D721Med (cell line): ENCODE data around the gene POLRMT.
"Not testable (repeated sequence)": the region's sequence is repeated elsewhere in the genome, so short reads cannot be mapped to it uniquely, and the experiment has no call there.

ENCODE experiments used
- DNase-seq: peaks from one replicate; pipeline ENCODE4 v3.0.0; 2011; ENCODE audit warnings: low spot score; ENCODE audit not compliant: insufficient read length
- FAIRE-seq: peaks from 2 replicates; lab custom pipeline; 2011; peaks lifted over from hg19 to GRCh38; lab: Jason Lieb, UNC
- TF ChIP-seq, protein P1 (sequence below): IDR thresholded peaks from 2 replicates; pipeline ENCODE4 v1.5.1; 2012; ENCODE audit warnings: mild to moderate bottlenecking, control low read depth; ENCODE audit not compliant: insufficient read depth; ENCODE audit errors: missing control alignments

POLRMT gene

DNA sequence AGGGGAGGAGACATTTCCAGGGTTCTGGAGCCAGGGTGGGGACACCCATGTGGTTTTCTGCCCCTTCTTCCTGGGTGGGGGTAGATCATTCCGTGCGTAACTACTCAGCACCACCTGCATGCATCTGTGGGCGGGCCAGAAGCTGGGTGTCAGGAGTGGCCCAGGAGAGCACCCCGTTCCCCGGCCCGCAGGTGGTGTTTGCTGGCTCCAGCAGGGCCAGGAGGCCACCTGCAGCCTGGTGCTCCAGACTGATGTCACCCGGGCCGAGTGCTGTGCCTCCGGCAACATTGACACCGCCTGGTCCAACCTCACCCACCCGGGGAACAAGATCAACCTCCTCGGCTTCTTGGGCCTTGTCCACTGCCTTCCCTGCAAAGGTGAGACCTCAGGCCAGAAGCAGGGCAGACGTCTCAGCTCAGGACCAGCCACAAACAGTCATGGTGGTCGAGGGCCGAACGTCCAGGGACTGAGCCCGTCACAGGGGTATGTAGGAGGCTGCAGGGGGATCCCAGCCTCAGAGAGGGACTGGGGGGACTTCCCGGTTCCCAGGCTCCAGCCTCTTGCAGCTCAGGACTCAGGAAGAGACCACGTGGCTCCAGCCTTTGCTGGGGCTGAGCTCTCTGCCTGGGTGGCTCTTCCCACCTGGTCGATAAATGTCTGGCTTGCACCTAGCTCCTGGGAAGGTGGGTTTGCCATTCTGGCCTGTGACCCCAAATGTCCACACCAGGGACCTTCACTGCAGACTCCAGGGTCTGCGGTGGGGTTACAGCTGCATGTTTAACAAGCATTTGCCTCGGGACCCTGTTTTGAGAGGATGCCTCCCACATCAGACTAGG is 44.5 kb upstream of the POLRMT start:
- FAIRE-seq, result no peak
- TF ChIP-seq, protein P1, sequence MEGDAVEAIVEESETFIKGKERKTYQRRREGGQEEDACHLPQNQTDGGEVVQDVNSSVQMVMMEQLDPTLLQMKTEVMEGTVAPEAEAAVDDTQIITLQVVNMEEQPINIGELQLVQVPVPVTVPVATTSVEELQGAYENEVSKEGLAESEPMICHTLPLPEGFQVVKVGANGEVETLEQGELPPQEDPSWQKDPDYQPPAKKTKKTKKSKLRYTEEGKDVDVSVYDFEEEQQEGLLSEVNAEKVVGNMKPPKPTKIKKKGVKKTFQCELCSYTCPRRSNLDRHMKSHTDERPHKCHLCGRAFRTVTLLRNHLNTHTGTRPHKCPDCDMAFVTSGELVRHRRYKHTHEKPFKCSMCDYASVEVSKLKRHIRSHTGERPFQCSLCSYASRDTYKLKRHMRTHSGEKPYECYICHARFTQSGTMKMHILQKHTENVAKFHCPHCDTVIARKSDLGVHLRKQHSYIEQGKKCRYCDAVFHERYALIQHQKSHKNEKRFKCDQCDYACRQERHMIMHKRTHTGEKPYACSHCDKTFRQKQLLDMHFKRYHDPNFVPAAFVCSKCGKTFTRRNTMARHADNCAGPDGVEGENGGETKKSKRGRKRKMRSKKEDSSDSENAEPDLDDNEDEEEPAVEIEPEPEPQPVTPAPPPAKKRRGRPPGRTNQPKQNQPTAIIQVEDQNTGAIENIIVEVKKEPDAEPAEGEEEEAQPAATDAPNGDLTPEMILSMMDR, result no peak
- DNase-seq, result no peak

- DNase-seq (no peak), FAIRE-seq (no peak)
- TF ChIP-seq, protein P1, result no peak
Observed at GRCh38 chr19:677201-677600, 43.9 kb upstream of the POLRMT start.

DNA sequence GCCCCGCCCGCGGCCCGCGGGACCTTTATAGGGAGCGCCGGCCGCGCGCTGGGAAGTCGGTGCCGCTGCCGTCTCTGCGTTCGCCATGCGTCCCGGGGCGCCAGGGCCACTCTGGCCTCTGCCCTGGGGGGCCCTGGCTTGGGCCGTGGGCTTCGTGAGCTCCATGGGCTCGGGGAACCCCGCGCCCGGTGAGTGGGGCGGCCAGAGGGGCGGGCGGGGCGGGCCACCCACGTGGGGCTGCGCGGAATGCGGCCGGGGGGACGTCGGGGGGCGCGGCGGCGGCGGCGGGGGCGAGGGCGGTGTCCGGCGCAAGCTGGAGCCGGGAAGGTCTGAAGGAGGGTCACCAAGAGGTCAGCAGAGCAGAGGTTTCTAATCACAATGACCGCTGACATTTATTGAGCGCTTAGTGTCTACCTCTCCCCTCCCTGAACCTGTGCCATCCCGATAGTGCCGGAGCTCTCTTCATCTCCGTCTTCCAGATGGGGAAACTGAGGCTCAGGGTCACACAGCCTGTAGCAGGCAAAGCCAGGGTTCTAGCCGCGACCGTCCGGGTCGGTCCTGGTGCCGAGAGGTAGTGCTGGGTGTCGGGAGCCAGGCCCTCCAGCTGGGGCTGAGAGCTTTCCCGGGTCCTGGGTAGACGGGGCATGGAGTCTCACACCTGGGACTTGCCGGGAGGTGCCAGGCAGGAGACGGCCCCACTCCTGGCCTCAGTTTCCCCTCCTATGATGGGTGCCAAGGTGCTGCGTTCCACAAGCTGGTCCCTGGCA is 43.2 kb upstream of the POLRMT start, which contains the start of gene FSTL3:
Gene FSTL3 (plus strand): TSS at position 54 of the 767 bp plus-strand sequence. CDS start 32 bp downstream, at position 86.
- TF ChIP-seq, protein P1, result no peak
- DNase-seq (no peak), FAIRE-seq (no peak)

DNA sequence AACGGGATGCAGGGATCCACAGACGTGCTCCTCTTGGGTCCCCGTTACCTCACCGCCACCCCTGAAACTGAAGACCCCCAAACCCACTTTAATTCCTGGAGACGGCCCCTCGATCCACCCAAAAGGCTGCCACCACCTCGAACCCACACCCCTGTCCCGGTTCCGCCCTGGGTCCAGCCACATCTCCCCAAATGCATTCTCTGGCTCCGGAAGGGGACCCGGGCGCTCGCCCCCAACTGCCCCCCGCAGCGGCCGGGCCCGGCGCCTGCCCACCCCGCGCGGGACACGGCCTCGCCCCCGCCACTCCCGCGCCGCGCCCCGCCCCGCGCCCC is 42.6 kb upstream of the POLRMT start:
- FAIRE-seq, result no peak
- TF ChIP-seq, protein P1, result no peak
- no peak for DNase-seq

DNA sequence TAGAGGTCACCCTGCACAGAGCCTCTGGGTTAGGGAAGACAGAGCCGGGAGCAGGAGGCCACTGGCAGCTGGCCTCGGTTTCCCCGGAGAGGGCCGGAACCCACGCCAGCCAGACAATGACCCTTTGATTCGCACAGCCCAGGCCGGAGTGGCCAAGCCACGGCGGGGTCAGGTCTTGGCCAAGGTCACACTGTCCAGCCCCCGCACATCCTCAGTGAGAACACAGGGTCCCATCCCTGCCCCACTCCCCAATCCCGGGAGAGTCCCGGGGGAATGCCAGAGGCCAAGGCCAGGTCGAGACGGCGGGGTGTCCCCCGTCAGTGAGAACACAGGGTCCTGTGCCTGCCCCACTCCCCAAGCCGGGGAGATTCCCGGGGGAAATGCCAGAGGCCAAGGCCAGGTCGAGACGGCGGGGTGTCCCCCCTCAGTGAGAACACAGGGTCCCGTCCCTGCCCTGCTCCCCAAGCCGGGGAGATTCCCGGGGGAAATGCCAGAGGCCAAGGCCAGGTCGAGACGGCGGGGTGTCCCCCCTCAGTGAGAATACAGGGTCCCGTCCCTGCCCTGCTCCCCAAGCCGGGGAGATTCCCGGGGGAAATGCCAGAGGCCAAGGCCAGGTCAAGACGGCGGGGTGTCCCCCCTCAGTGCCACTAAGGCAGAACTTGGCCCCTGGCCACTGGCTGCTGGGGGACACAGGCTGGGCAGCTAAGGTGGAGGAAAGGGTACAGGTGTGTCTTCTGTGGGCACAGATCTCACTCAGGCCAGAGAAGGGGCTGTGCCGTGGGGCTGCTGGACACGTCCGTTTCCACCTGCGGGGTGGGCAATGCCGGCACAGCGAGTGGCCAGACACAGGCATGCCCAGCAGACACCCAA is 41.2 kb upstream of the POLRMT start:
- DNase-seq (no peak), FAIRE-seq (no peak)

DNA sequence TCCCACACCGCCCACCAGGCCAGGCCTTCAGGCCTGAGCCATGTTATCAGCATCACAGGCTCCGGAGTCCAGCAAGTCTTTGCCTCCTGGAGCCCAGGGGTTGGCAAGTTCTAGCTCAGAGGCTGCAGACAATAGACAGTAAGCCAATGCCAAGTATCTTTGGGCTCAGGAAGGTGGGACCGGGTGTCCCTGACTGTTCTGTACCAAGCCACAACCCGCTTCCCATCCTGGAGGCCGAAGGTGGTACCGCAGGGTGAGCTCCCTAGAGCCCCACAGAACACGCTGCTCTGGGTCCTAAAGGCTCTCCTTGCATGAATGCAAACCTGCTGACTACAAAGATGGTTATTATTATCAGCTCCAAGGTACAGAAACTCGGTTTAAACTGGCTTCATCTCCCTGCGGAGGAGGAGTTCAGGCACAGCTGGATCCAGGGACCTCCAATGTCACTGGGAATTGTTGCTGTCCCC is 37.3 kb upstream of the POLRMT start:
- FAIRE-seq (no peak), DNase-seq (no peak)
- TF ChIP-seq, protein P1, result no peak

More for the DNA sequence above, 41.2 kb upstream of the POLRMT start:
- TF ChIP-seq, protein P1, result no peak

GRCh38 chr19:668675-669434 is 35.5 kb upstream of the POLRMT start:
- DNase-seq, FAIRE-seq: not testable (repeated sequence)

- FAIRE-seq, result not testable (repeated sequence)
Observed at GRCh38 chr19:666985-667573, 33.7 kb upstream of the POLRMT start.

More at GRCh38 chr19:666985-667573, 33.7 kb upstream of the POLRMT start:
- DNase-seq, result not testable (repeated sequence)
